GM12875 (cell line): ENCODE measurements around the gene CLHC1.
"Not testable (repeated sequence)": the region's sequence is repeated elsewhere in the genome, so short reads cannot be mapped to it uniquely, and the experiment has no call there.

Experiments used
- H3K4me3 ChIP-seq: one replicate; pipeline ENCODE4 v1.5.1; 2011; ENCODE audit warnings: low read depth, low read length, control low read depth
- TF ChIP-seq, protein P1 (sequence below): IDR thresholded peaks from 2 replicates; pipeline ENCODE4 v1.5.1; 2011; ENCODE audit warnings: low read depth, mild to moderate bottlenecking, control low read depth, inconsistent platforms, low read length, moderate library complexity, borderline replicate concordance; ENCODE audit not compliant: insufficient read depth

CLHC1 gene

DNA sequence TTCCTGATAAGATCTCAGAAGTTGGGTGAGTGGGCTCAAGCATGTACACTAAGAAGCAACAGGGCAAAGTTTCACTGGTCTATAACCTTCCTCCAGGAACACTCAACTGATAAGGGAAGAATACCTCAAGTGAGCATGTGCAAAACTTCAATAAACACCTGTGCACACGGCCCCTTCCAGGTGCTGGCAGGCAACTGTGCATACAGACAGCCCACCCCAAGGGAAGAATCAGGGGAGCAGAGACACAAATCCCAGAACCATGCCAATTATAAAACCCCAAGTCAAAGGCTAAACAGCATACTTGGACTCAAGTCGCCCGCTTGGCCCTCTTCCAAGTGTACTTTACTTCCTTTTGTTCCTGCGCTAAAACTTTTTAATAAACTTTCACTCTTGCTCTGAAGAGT is 96.0 kb downstream of the CLHC1 start:
- TF ChIP-seq, protein P1, sequence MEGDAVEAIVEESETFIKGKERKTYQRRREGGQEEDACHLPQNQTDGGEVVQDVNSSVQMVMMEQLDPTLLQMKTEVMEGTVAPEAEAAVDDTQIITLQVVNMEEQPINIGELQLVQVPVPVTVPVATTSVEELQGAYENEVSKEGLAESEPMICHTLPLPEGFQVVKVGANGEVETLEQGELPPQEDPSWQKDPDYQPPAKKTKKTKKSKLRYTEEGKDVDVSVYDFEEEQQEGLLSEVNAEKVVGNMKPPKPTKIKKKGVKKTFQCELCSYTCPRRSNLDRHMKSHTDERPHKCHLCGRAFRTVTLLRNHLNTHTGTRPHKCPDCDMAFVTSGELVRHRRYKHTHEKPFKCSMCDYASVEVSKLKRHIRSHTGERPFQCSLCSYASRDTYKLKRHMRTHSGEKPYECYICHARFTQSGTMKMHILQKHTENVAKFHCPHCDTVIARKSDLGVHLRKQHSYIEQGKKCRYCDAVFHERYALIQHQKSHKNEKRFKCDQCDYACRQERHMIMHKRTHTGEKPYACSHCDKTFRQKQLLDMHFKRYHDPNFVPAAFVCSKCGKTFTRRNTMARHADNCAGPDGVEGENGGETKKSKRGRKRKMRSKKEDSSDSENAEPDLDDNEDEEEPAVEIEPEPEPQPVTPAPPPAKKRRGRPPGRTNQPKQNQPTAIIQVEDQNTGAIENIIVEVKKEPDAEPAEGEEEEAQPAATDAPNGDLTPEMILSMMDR, result no peak
- no peak overlapping the region for H3K4me3 ChIP-seq

DNA sequence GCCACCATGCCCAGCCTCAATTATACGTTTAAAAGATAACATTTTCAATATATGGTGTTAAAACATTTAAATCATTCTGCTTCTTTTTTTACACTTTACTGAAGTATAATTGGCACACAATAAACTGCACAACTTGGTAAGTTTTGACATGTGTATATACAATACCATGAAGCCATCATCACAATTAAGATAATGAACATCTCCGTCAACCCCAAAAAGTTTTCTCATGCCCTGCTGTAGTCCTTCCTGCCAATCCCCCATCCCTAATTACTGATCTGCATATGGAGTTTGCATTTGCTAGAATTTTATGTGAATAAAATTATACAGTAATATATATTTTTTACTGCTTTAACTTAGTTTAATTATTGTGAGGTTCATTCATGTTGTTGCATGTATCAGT is 96.6 kb downstream of the CLHC1 start:
- TF ChIP-seq, protein P1, result no peak
- no peak overlapping the region for H3K4me3 ChIP-seq

DNA sequence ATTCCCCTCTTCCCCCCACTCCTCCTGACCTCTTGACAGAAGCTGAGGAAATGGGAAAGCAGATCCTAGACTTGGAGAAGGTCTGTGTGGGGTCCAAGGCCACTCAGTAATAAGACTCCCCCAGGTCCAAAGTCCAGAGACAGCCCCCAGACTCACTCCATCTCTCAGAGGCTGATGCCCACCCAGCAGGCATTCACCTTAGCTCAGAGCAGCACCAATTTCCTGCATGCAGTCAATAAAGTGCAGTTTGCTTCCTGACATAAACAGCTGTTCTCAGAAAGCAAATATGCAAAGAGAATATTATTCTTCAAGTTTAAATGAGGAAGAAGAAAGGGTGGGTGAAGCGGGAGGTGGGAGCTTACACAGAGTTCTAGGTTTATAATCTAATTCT is 97.8 kb downstream of the CLHC1 start:
- TF ChIP-seq, protein P1, result no peak

DNA sequence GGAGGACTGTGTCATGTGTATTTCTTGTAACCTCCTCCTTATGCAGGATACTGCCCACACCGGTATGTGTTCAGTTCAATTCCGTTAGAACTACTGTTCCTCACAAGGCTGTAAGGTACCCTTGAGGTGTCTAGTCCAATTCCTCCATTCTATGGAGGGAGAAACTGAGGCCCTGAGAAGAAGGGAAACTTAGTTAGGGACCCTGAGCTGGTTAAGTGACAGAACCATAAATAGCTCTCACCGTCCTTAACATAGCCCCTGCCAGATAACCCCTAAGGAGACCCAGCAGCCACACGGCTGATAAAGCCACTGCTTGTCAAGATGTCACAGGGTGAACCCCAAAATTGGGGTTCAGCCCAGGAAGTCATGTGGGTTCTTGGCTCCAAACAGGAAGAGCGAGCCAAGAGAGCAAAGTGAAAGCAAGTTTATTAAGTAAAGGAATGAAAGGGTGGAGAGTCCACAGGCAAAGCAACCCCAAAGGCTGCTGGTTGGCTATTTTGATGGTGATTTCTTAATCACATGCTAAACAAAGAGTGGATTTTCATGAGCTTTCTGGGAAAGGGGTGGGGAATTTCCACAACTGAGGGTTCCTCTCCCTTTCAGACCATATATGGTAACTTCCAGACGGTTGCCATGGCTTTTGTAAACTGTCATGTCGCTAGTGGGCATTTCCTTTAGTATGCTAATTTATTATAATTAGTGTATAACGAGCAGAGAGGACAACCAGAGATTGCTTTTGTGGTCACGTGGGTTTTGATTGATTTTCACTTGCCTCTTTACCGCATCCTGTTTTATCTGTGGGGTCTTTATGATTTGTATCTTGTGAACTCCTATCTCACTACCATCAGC is 98.4 kb downstream of the CLHC1 start:
- TF ChIP-seq, protein P1, result no peak
- H3K4me3 ChIP-seq, result no peak overlapping the region

More for the DNA sequence above, 97.8 kb downstream of the CLHC1 start:
- H3K4me3 ChIP-seq, result no peak overlapping the region

DNA sequence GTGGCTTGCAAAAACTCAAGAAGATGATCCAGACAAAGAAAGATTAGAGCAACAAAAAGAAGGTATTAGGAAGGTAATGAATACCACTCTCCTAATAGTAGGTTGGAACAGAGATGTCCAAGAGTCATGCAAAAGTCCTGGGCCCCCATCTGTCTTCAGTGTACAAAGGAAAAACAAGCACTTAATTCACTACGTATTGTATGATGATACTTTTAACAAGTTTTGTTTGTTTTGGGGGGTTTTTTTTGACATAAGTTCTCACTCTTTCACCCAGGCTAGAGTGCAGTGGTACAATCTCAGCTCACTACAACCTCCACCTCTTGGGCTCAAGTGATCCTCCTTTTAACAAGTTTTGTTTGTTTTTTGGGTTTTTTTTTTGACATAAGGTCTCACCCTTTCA is 101.2 kb downstream of the CLHC1 start:
- H3K4me3 ChIP-seq, result no peak overlapping the region
- TF ChIP-seq, protein P1, result no peak

DNA sequence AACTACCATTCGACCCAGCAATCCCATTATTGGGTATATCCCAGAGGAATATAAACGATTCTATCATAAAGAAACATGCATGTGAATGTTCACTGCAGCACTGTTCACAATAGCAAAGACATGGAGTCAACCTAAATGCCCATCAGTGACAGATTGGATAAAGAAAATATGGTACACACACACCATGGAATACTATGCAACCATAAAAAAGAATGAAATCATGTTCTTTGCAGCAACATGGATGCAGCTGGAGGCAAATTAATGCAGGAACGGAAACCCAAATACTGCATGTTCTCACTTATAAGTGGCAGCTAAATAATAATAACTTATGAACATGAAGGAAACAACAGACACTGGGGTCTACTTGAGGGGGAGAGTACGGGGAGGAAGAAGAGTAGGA is 105.5 kb downstream of the CLHC1 start:
- H3K4me3 ChIP-seq, result not testable (repeated sequence)
